ENCODE results near the gene DENND4C.
"Not testable (repeated sequence)": the region's sequence is repeated elsewhere in the genome, so short reads cannot be mapped to it uniquely, and the experiment has no call there.

Gene DENND4C

DNA sequence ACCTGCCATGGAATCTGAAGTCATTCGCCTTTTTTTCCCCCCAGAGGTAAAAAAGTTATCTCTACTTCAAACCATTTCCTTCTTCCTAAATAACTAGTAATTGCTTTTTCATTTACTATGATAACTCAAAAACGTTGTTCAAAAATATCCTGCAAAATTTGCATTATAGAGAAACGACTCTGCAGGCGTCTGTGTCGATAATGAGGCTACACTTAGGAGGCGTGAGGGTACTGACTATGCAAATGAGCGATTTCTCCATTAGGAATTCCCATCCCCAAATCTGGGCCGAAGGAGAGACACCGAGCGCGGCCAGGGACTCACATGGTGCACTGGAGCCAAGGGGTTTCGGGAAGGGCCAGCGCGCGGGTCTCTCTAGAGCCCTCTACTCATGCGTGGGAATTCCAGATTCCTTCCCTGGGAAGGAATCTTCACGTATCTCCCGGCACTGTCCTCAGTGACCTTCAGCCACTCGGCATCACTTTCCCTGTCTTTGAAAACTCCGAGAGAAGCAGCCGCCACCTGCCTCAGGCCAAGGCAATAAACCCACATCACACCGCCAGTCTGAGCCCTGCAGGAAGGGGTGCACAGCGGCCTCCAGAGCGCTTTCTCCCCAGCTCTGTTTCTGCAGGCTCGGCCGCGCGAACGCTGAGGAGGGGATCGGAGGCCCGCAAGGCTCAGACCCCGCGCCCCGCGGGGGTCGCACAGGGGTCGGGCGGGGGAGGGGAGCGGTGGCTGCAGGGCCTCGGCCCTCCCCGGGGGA lies 718 bp upstream of the DENND4C start:
- DNase-seq = peak; percentile 66

- no peak for DNase-seq
Observed at GRCh38 chr9:19231126-19231903, 822 bp downstream of the DENND4C start.

- DNase-seq = no peak
Observed at GRCh38 chr9:19231904-19232822, 1.7 kb downstream of the DENND4C start.

DNA sequence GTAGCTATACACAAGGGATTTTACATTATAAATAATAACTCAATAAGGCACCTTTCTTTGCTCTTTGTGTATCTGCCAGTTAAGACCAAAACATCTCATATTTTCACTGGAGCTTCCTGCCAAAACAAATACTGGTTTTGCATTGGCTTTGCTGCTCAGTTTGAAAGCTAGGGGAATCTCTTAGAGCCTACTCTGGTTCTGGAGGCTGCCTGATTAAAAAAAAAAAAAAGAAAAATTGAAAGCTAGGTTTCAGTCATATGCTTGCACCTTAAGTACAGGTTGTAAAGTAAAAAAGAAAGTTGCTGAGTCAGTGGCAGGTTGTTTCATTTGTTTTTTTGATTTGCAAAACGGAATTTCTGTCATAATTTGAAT lies 2.3 kb downstream of the DENND4C start:
- DNase-seq = no peak

- no peak for DNase-seq
Observed at GRCh38 chr9:19233344-19233743, 2.9 kb downstream of the DENND4C start.

GRCh38 chr9:19239955-19240354 lies 9.5 kb downstream of the DENND4C start:
- DNase-seq = no peak

DNA sequence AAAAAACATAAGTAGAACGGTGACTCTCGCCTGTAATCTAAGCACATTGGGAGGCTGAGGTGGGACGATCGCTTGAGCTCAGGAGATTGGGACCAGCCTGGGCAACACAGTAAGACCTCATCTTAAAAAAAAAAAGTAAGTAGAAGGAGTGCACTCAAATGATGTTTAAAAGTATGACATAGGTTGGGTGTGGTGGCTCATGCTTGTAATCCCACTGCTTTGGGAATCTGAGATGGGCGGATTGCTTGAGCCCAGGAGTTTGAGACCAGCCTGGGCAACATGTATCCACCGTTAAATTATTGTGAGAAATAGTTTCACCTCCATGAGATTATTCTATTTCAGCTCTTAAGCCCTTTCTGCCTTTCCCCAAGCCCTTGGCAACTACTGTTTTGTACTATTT lies 11.2 kb downstream of the DENND4C start:
- DNase-seq = no peak

DNA sequence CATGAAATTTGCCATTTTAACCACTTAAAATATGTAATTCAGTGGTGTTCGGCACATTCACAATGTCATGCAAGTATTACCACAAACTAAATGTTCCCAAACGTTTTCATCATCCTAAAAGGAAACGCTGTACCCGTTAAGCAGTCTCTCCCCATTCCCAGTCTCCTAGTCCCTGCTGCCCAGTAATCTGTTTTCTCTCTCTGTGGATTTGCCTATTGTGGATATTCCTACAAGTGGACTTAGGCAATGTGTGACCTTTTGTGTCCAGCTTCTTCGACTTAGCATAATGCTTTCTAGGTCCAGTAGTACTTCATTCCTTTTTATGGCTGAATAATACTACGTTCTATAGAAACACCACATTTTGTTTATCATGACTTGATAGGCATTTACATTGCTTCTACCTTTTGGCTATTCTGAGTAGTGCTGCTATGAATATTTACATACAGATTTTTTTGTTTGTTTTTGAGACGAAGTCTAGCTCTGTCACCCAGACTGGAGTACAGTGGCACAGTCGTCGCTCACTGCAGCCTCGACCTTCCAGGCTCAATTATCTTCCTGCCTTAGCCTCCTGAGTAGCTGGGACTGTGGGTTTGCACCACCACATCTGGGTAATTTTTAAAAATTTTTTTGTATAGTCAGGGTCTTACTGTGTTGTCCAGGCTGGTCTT lies 13.0 kb downstream of the DENND4C start:
- DNase-seq = no peak

DNA sequence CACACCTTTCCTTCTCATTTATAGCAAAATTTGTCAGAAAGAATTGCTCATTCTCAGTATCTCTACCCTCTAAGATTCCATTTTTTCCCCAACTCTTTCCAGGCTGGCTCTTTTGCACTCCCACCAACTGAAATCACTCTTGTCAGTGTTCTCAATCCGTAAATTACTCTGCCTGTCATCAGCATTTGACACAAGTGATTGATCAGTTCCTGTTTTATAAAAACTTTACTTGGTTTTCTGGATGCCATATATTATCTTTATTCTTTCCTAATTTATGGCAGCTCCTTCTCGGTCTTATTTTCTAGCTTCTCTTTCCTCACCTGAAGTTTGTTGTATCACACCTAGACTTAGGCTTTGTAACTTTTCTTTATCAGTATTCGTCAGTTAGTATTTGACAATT lies 16.4 kb downstream of the DENND4C start:
- DNase-seq = no peak

GRCh38 chr9:19247420-19247819 lies 16.9 kb downstream of the DENND4C start:
- DNase-seq = no peak

DNA sequence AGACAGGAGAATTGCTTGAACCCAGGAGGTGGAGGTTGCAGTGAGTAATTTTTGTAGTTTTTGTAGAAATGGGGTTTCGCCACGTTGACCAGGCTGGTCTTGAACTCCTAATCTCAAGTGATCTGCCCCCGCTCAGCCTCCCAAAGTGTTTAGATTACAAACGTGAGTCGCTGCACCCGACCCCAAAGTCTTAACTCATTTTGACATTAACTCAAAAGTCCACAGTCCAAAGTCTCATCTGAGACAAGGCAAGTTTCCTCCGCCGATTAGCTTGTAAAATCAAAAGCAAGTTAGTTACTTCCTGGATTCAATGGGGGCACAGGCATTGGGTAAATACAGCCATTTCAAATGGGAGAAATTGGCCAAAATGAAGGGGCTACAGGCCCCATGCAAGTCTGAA lies 19.9 kb downstream of the DENND4C start:
- DNase-seq = not testable (repeated sequence)

DNA sequence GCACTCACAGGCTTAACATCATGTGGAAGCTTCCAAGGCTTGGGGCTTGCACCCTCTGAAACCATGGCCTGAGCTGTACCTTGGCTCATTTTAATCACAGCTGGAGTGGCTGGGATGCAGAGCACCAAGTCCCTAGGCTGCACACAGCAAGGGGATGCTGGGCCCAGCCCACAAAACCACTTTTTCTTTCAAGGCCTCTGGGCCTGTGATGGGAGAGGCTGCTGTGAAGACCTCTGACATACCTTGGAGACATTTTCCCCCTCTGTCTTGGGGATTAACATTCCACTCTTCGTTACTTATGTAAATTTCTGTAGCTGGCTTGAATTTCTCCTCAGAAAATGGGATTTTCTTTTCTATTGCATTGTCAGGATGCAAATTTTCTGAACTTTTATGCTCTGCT lies 20.7 kb downstream of the DENND4C start:
- DNase-seq = not testable (repeated sequence)

- DNase-seq = not testable (repeated sequence)
Observed at GRCh38 chr9:19251622-19252021, 21.1 kb downstream of the DENND4C start.

DNA sequence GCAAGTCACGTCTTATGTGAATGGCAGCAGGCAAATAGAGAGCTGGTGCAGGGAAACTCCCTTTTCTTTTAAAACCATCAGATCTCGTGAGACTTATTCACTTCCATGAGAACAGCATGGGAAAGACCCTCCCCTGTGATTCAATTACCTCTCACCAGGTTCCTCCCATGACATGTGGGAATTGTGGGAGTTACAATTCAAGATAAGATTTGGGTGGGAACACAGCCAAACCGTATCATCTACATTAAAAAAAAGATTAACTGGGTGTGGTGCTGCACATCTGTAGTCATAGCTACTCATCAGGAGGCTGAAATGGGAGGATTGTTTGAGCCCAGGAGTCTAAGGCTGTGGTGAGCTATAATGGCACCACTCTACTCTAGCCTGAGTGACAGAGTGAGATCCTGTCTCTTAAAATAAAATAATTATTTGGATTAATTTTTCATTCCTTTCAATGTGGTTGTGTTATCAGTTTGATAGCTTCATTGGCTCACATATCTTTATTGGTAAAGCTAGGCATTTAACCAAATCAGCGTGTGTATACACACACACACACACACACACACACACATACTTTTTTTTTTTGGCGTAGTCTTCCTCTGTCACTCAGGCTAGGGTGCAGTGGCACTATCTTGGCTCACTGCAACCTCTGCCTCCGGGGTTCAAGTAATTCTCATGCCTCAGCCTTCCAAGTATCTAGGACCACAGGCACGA lies 21.8 kb downstream of the DENND4C start:
- no peak for DNase-seq

DNA sequence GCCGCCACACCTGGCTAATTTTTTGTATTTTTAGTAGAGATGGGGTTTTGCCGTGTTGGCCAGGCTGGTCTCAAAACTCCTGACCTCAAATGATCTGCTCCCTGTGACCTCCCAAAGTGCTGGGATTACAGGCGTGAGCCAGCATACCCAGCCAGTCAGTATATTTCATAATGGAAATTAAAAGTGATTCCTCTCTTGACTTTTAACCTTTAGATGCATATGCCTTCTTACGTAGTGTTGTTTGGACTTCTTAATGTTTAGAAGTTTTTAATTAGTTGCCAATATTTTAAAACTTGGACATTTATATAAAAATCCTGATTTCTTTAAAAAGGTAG lies 22.4 kb downstream of the DENND4C start:
- DNase-seq = no peak

DNA sequence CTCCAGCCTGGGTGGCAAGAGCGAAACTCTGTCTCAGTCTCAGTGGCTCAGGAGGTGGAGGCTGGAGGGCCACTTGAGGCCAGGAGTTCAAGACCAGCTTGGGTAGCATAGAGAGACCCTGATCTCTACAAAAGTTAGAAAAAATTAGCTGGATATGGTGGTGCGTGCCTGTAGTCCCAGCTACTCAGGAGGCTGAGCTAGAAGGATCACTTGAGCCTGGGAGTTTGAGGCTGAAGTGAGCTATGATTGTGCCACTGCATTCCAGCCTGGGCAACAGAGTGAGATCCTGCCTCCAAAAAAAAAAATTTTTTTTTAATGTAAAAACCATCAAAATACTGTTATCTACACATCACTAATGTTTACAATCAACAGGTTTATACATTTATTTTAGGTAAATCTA lies 24.6 kb downstream of the DENND4C start:
- no peak for DNase-seq

DNA sequence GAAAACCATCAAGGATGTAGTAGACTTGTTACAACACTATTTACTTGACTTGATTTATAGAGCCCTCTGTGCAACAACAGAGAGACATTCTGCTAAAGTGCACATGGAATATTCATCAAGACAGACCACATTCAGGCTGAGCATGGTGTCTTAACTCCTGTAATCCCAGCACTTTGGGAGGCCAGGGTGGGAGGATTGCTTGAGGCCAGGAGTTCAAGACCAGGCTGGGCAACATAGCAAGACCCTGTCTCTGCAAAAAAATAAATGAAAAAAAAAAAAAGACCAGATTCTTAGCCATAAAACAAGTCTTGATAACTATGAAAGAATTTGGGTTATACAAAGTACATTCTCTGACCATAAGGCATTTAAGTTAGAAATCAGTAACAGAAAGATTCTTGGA lies 25.3 kb downstream of the DENND4C start:
- DNase-seq = no peak

DNA sequence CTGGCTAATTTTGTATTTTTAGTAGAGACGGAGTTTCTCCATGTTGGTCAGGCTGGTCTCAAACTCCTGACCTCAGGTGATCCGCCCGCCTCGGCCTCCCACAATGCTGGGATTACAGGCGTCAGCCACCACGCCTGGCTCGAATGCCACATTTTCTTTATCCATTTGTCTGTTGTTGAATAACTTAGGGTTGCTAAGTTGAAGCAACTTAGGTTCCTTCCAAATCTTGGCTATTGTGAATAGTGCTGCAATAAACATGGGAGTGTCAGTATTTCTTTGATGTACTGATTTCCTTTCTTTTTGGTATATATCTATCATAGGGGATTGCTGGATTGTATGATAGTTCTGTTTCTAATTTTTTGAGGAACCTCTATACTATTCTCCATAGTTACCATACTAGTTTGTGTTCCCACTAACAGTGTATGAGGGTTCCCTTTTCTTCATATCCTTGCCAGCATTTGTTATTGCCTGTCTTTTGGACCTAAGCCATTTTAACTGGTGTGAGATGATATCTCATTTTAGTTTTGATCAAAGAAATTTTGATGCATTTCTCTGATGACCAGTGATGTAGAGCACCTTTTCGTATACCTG lies 29.3 kb downstream of the DENND4C start:
- DNase-seq = not testable (repeated sequence)

DNA sequence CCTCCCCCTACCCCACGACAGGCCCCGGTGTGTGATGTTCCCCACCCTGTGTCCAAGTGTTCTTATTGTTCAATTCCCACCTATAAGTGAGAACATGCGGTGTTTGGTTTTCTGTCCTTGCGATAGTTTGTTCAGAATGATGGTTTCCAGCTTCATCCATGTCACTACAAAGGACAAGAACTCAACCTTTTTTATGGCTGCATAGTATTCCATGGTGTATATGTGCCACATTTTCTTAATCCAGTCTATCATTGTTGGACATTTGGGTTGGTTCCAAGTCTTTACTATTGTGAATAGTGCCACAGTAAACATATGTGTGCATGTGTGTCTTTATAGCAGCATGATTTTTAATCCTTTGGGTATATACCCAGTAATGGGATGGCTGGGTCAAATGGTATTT lies 35.1 kb downstream of the DENND4C start:
- not testable (repeated sequence) for DNase-seq

- not testable (repeated sequence) for DNase-seq
Observed at GRCh38 chr9:19266778-19267384, 36.4 kb downstream of the DENND4C start.

GRCh38 chr9:19269582-19269981 lies 39.1 kb downstream of the DENND4C start:
- no peak for DNase-seq
